Activated CD8-positive, alpha-beta memory T cell treated with anti-CD3 and anti-CD28 coated beads for 4 hours (primary cell): ENCODE results near the gene SLCO1C1.

Experiments used
- DNase-seq, 2 donors: peaks; one replicate each; pipeline ENCODE4 v3.0.0-alpha.2; 2020; ENCODE audit warnings: low read depth in 2 of 2

SLCO1C1 gene

DNA sequence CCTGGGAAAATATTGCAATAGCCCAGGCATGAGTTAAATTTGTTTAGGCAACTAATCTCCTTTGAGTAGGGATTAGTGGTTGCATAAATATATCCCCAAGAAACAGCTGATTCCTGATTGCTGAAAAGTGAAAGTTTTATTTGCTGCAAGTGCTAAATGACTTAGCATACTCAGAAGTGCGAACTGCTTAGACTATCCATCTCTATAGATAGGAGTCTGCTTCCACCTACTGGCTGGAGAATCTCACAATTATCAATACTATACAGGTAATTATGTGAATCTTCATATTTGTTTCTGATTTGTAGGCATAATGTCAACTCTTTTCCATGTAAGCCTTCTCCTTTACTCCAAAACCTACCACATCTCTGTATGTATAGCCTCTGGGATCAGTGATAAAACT, 103.4 kb downstream of the SLCO1C1 start:
- no peak for DNase-seq

- no peak for DNase-seq
These were observed 105.0 kb downstream of the SLCO1C1 start for GRCh38 chr12:20800160-20800559.

GRCh38 chr12:20801035-20801434, 105.9 kb downstream of the SLCO1C1 start:
- no peak for DNase-seq
